H9 (cell line): ENCODE results near the gene CACNB4. TPM values are rescaled to one million over a fixed set of nuclear protein-coding genes. Genes with fewer than 3 reads are reported as not detected.

Source experiments
- DNase-seq: peaks from one replicate; pipeline ENCODE4 v3.0.0-alpha.2; 2017
- H2AFZ ChIP-seq: one replicate; pipeline ENCODE4 v1.6.1; 2013; ENCODE audit warnings: mild to moderate bottlenecking, low read length, control low read depth, moderate library complexity
- H2AK5ac ChIP-seq: 2 replicates; pipeline ENCODE4 v1.6.1; 2013; ENCODE audit warnings: low read length, control low read depth, mixed read lengths; ENCODE audit not compliant: insufficient read length
- H2BK120ac ChIP-seq: one replicate; pipeline ENCODE4 v1.6.1; 2013; ENCODE audit warnings: low read depth, mild to moderate bottlenecking, low read length, control low read depth, inconsistent platforms; ENCODE audit not compliant: poor library complexity, severe bottlenecking
- H2BK12ac ChIP-seq: 2 replicates; pipeline ENCODE4 v1.6.1; 2013; ENCODE audit warnings: low read length, control low read depth, mixed read lengths, low read depth; ENCODE audit not compliant: insufficient read length
- H2BK15ac ChIP-seq: 2 replicates; pipeline ENCODE4 v1.6.1; 2013; ENCODE audit warnings: low read depth, low read length, control low read depth
- H2BK20ac ChIP-seq: one replicate; pipeline ENCODE4 v1.6.1; 2013; ENCODE audit warnings: low read depth, mild to moderate bottlenecking, low read length, control low read depth, inconsistent platforms; ENCODE audit not compliant: poor library complexity, severe bottlenecking
- H2BK5ac ChIP-seq: 2 replicates; pipeline ENCODE4 v1.6.1; 2013; ENCODE audit warnings: low read length, control low read depth, mixed read lengths; ENCODE audit not compliant: insufficient read length
- H3K14ac ChIP-seq: 2 replicates; pipeline ENCODE4 v1.6.1; 2013; ENCODE audit warnings: low read length, control low read depth; ENCODE audit not compliant: insufficient read depth
- H3K18ac ChIP-seq: 2 replicates; pipeline ENCODE4 v1.6.1; 2013; ENCODE audit warnings: low read depth, mild to moderate bottlenecking, mixed read lengths, low read length, control low read depth; ENCODE audit not compliant: insufficient read length
- H3K23ac ChIP-seq: 2 replicates; pipeline ENCODE4 v1.6.1; 2013; ENCODE audit warnings: low read length, control low read depth, mixed read lengths, low read depth; ENCODE audit not compliant: insufficient read length
- H3K23me2 ChIP-seq: 2 replicates; pipeline ENCODE4 v1.6.1; 2013; ENCODE audit warnings: low read depth, mild to moderate bottlenecking, mixed read lengths, low read length, control low read depth; ENCODE audit not compliant: insufficient read length, poor library complexity, severe bottlenecking
- H3K27ac ChIP-seq: 2 replicates; pipeline ENCODE4 v1.5.1; 2013; ENCODE audit warnings: low read length, control low read depth, mixed read lengths, low read depth; ENCODE audit not compliant: insufficient read length
- H3K27me3 ChIP-seq: 2 replicates; pipeline ENCODE4 v1.6.1; 2013; ENCODE audit warnings: low read length, control low read depth, inconsistent platforms; ENCODE audit not compliant: insufficient read depth
- H3K4ac ChIP-seq: 2 replicates; pipeline ENCODE4 v1.6.1; 2013; ENCODE audit warnings: low read depth, mild to moderate bottlenecking, control low read depth, inconsistent platforms, low read length, moderate library complexity
- H3K4me1 ChIP-seq: 2 replicates; pipeline ENCODE4 v1.6.1; 2013; ENCODE audit warnings: low read length, control low read depth, inconsistent platforms; ENCODE audit not compliant: insufficient read depth
- H3K4me2 ChIP-seq: 2 replicates; pipeline ENCODE4 v1.6.1; 2013; ENCODE audit warnings: low read length, control low read depth, mixed read lengths; ENCODE audit not compliant: insufficient read length, insufficient read depth
- H3K56ac ChIP-seq: 2 replicates; pipeline ENCODE4 v1.6.1; 2013; ENCODE audit warnings: low read depth, mild to moderate bottlenecking, mixed read lengths, low read length, control low read depth; ENCODE audit not compliant: insufficient read length
- H3K79me1 ChIP-seq: 2 replicates; pipeline ENCODE4 v1.6.1; 2013; ENCODE audit warnings: low read depth, mild to moderate bottlenecking, moderate library complexity, low read length, control low read depth, inconsistent platforms; ENCODE audit not compliant: insufficient read depth, poor library complexity, severe bottlenecking
- H3K79me2 ChIP-seq: 2 replicates; pipeline ENCODE4 v1.6.1; 2013; ENCODE audit warnings: low read length, control low read depth, inconsistent platforms; ENCODE audit not compliant: insufficient read depth
- H3K9ac ChIP-seq: 2 replicates; pipeline ENCODE4 v1.6.1; 2013; ENCODE audit warnings: low read length, control low read depth, mixed read lengths; ENCODE audit not compliant: insufficient read length; ENCODE audit errors: extremely low read depth
- H3K9me3 ChIP-seq: one replicate; pipeline ENCODE4 v1.6.1; 2013; ENCODE audit warnings: low read depth, low read length, inconsistent platforms; ENCODE audit not compliant: control insufficient read depth
- H3T11ph ChIP-seq: one replicate; pipeline ENCODE4 v1.6.1; 2013; ENCODE audit warnings: mild to moderate bottlenecking, low read length, control low read depth, inconsistent platforms
- H4K20me1 ChIP-seq: one replicate; pipeline ENCODE4 v1.6.1; 2013; ENCODE audit not compliant: control insufficient read depth, insufficient read length, insufficient read depth
- H4K5ac ChIP-seq: 2 replicates; pipeline ENCODE4 v1.6.1; 2013; ENCODE audit warnings: low read depth, mild to moderate bottlenecking, mixed read lengths, low read length, control low read depth; ENCODE audit not compliant: insufficient read length
- H4K8ac ChIP-seq: replicated peaks from 2 replicates; pipeline ENCODE4 v1.6.1; 2013; ENCODE audit warnings: low read length, control low read depth, mixed read lengths, low read depth; ENCODE audit not compliant: insufficient read length
- H4K91ac ChIP-seq: 2 replicates; pipeline ENCODE4 v1.6.1; 2013; ENCODE audit warnings: low read depth, mild to moderate bottlenecking, moderate library complexity, mixed read lengths, low read length, control low read depth; ENCODE audit not compliant: insufficient read length
- H3K27ac Mint-ChIP-seq, 3 experiments: 2 replicates in 2 of 3; 3 replicates in 1 of 3; pipeline ENCODE4 v1.8.0; 2020 to 2021; ENCODE audit warnings: mixed read lengths in 3 of 3, mild to moderate bottlenecking in 1 of 3, moderate library complexity in 1 of 3
- H3K27me3 Mint-ChIP-seq: 2 replicates; pipeline ENCODE4 v1.8.0; 2021; ENCODE audit warnings: low read depth, mild to moderate bottlenecking, moderate library complexity, mixed read lengths
- H3K36me3 Mint-ChIP-seq, 3 experiments: 2 replicates in 2 of 3; 3 replicates in 1 of 3; pipeline ENCODE4 v1.8.0; 2020 to 2021; ENCODE audit warnings: low read depth in 3 of 3, mixed read lengths in 3 of 3; ENCODE audit not compliant: insufficient read depth in 1 of 3
- H3K4me1 Mint-ChIP-seq, 2 experiments: 2 replicates each; pipeline ENCODE4 v1.8.0; 2020; ENCODE audit warnings: mixed read lengths in 2 of 2
- H3K4me3 Mint-ChIP-seq, 2 experiments: 2 replicates in 1 of 2; 3 replicates in 1 of 2; pipeline ENCODE4 v1.8.0; 2020 to 2021; ENCODE audit warnings: mild to moderate bottlenecking in 2 of 2, mixed read lengths in 2 of 2, moderate library complexity in 1 of 2
- H3K9me3 Mint-ChIP-seq, 2 experiments: 2 replicates in 1 of 2; 3 replicates in 1 of 2; pipeline ENCODE4 v1.8.0; 2020; ENCODE audit warnings: mild to moderate bottlenecking in 2 of 2, mixed read lengths in 2 of 2, moderate library complexity in 1 of 2
- CTCF ChIP-seq: fragments of 200-600 bp; sonication (generic); conservative IDR thresholded peaks from 3 replicates; pipeline ENCODE4 v1.8.0; 2021; ENCODE audit warnings: antibody characterized with exemption, mild to moderate bottlenecking
- WGBS: extraction: QIAGEN DNeasy Blood & Tissue Kit; methylation state at CpG from one replicate; pipeline ENCODE4 v1.1.7; 2013; ENCODE audit warnings: missing lambda C conversion rate, low lambda C conversion rate, mixed read lengths; ENCODE audit not compliant: insufficient read length; ENCODE audit errors: extremely low coverage; 5-methylcytosine and 5-hydroxymethylcytosine counted together
- total RNA-seq: library from RNA; stranded (reverse); gene quantifications from 2 replicates; pipeline ENCODE4 v1.2.1, GENCODE V29; 2021

The CACNB4 gene
- total RNA-seq, 1 experiment from 2014 or later: 1.4 TPM

- no peaks in the 10 kb centered on the region for H3K23me2 ChIP-seq
- no peak overlapping the region for H3T11ph ChIP-seq
- H4K5ac ChIP-seq: no peak overlapping the region
- H4K91ac ChIP-seq: no peak overlapping the region
- peaks cover 0 to under 1% (median 0%) of the 10 kb centered on the region in 3 experiments; a peak in 2 of 7 replicates for H3K36me3 Mint-ChIP-seq
- no peak overlapping the region for H2AFZ ChIP-seq
- H3K27me3 ChIP-seq: no peaks in the 10 kb centered on the region
- no peak overlapping the region for H2BK20ac ChIP-seq
- no peak overlapping the region for H3K56ac ChIP-seq
- H2BK15ac ChIP-seq: no peak overlapping the region
- no peak overlapping the region for H3K23ac ChIP-seq
- no CpG with 5 or more reads among the region's 5 CpGs for WGBS
- H3K9me3 Mint-ChIP-seq: no peaks in the 10 kb centered on the region; a peak in 1 of 5 replicates
- no peak overlapping the region for H2BK120ac ChIP-seq
- H3K4me3 Mint-ChIP-seq: no peak overlapping the region
- H2AK5ac ChIP-seq: no peak overlapping the region
- H3K9ac ChIP-seq: no peak overlapping the region
- H4K8ac ChIP-seq: no peak overlapping the region
- no peak overlapping the region for H3K18ac ChIP-seq
- peaks cover 6 to 7% of the 10 kb centered on the region in 2 experiments for H3K4me1 Mint-ChIP-seq
- no peak overlapping the region for H3K4me2 ChIP-seq
- H3K14ac ChIP-seq: no peak overlapping the region
- DNase-seq: no peak
- TF ChIP-seq CTCF: no peak
- no peaks in the 10 kb centered on the region for H3K4me1 ChIP-seq
- no peaks in the 10 kb centered on the region for H3K9me3 ChIP-seq
- H4K20me1 ChIP-seq: no peaks in the 10 kb centered on the region
- no peaks in the 10 kb centered on the region for H3K79me2 ChIP-seq
- H3K27ac ChIP-seq: no peak overlapping the region
- no peak overlapping the region for H3K27ac Mint-ChIP-seq
- no peaks in the 10 kb centered on the region for H3K27me3 Mint-ChIP-seq
- H3K79me1 ChIP-seq: no peaks in the 10 kb centered on the region
- H3K4ac ChIP-seq: no peak overlapping the region
- H2BK12ac ChIP-seq: no peak overlapping the region
- H2BK5ac ChIP-seq: no peak overlapping the region
Measured at GRCh38 chr2:151869291-151869690, 229.6 kb downstream of the CACNB4 start.
